ENCODE measurements around the gene RNF38. TPM values are rescaled to one million over a fixed set of nuclear protein-coding genes. Genes with fewer than 3 reads are reported as not detected.

The RNF38 gene
- polyA plus RNA-seq, 1 of the 3 experiments (the other 2 are of a cell fraction): 9.5 TPM

DNA sequence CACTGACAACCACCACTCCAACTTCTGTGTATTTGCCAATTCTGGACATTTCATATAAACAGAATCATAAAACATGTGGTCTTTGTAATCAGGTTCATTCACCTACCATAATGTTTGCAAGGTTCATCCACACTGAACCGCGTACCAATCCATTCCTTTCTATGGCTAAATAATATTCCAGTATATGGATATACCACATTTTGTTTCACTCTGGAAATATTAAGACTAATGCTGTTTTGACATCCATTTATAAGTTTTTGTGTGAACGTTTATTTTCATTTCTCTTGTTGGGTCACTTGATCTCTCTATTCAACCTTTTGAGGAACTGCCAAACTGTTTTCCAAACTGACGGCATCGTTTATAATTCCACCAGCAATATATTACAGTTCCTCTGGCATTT is 26.3 kb upstream of the RNF38 start:
- Histone ChIP-seq H4K20me1 (ENCODE audit: insufficient read depth) (peaks cover 7% of the 10 kb centered on the region; the same call in 1 of the 2 replicates), H3K4me1 (ENCODE audit: control insufficient read depth in 1 of 2, insufficient read depth in 2 of 2, low read depth in 1 of 2, low read length in 1 of 2) (peaks cover 0 to 4% of the 10 kb centered on the region in 2 experiments; a peak in 2 of 4 replicates), H3K79me2 (ENCODE audit: insufficient read depth) (peaks cover 41% of the 10 kb centered on the region), H3K4me3 (ENCODE audit: low read depth in 2 of 2, low read length in 1 of 2) (no peak overlapping the region), H3K9ac (no peak overlapping the region), H3K9me3 (no peaks in the 10 kb centered on the region), H3F3A (replicated peaks; ENCODE audit: insufficient read depth) (peaks cover 5% of the 10 kb centered on the region), H3K27ac (ENCODE audit: low read depth in 2 of 2, low read length in 1 of 2) (no peak overlapping the region), H3K36me3 (replicated peaks in 1 of 2; ENCODE audit: control insufficient read depth in 1 of 2, insufficient read depth in 2 of 2, low read length in 1 of 2) (peaks cover 4 to 15% of the 10 kb centered on the region in 2 experiments), H3K27me3 (ENCODE audit: insufficient read depth) (no peaks in the 10 kb centered on the region), H3K9me2 (no peaks in the 10 kb centered on the region), H3K4me2 (no peak overlapping the region), H2AFZ (ENCODE audit: low read depth) (no peak overlapping the region)
- no peak for DNase-seq
- POLR2A ChIA-PET: no interaction called here
- WGBS (ENCODE audit: low lambda C conversion rate): 95% methylated on average over 5 of the region's 5 CpGs
- CTCF ChIA-PET: interaction anchor here (0.9 to 1.3 kb wide), 3 partner anchors 14 to 24 kb away, joined by 3 to 5 read pairs (median 4); no protein-coding TSS in a partner anchor
- TF ChIP-seq, protein P1, sequence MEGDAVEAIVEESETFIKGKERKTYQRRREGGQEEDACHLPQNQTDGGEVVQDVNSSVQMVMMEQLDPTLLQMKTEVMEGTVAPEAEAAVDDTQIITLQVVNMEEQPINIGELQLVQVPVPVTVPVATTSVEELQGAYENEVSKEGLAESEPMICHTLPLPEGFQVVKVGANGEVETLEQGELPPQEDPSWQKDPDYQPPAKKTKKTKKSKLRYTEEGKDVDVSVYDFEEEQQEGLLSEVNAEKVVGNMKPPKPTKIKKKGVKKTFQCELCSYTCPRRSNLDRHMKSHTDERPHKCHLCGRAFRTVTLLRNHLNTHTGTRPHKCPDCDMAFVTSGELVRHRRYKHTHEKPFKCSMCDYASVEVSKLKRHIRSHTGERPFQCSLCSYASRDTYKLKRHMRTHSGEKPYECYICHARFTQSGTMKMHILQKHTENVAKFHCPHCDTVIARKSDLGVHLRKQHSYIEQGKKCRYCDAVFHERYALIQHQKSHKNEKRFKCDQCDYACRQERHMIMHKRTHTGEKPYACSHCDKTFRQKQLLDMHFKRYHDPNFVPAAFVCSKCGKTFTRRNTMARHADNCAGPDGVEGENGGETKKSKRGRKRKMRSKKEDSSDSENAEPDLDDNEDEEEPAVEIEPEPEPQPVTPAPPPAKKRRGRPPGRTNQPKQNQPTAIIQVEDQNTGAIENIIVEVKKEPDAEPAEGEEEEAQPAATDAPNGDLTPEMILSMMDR (IDR thresholded peaks at IDR 0.05): no peak
- no peak for TF ChIP-seq CHD2 (IDR thresholded peaks at IDR 0.05; ENCODE audit: low read length, partially characterized antibody)
- TF ChIP-seq FOXM1 (IDR thresholded peaks at IDR 0.05; ENCODE audit: low read depth): no peak
- TF ChIP-seq RCOR1 (IDR thresholded peaks at IDR 0.05; ENCODE audit: low read length): no peak
- TF ChIP-seq, protein P2, sequence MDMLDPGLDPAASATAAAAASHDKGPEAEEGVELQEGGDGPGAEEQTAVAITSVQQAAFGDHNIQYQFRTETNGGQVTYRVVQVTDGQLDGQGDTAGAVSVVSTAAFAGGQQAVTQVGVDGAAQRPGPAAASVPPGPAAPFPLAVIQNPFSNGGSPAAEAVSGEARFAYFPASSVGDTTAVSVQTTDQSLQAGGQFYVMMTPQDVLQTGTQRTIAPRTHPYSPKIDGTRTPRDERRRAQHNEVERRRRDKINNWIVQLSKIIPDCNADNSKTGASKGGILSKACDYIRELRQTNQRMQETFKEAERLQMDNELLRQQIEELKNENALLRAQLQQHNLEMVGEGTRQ (IDR thresholded peaks at IDR 0.05; ENCODE audit: borderline replicate concordance, low read depth, low read length): no peak
- no peak for TF ChIP-seq SIN3A (IDR thresholded peaks at IDR 0.05; ENCODE audit: borderline replicate concordance, low read depth, low read length)
- no peak for TF ChIP-seq GABPA (IDR thresholded peaks at IDR 0.05; ENCODE audit: low read depth)
- TF ChIP-seq, protein P3, sequence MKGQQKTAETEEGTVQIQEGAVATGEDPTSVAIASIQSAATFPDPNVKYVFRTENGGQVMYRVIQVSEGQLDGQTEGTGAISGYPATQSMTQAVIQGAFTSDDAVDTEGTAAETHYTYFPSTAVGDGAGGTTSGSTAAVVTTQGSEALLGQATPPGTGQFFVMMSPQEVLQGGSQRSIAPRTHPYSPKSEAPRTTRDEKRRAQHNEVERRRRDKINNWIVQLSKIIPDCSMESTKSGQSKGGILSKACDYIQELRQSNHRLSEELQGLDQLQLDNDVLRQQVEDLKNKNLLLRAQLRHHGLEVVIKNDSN (IDR thresholded peaks at IDR 0.05; ENCODE audit: borderline replicate concordance, low read depth): no peak
- TF ChIP-seq FOSL2 (IDR thresholded peaks at IDR 0.05; ENCODE audit: borderline replicate concordance, low read depth): no peak
- TF ChIP-seq FOXJ3 (CRISPR knock-in tag; IDR thresholded peaks at IDR 0.05): no peak
- no peak for TF ChIP-seq TCF12 (IDR thresholded peaks at IDR 0.05)
- TF ChIP-seq, protein P4, sequence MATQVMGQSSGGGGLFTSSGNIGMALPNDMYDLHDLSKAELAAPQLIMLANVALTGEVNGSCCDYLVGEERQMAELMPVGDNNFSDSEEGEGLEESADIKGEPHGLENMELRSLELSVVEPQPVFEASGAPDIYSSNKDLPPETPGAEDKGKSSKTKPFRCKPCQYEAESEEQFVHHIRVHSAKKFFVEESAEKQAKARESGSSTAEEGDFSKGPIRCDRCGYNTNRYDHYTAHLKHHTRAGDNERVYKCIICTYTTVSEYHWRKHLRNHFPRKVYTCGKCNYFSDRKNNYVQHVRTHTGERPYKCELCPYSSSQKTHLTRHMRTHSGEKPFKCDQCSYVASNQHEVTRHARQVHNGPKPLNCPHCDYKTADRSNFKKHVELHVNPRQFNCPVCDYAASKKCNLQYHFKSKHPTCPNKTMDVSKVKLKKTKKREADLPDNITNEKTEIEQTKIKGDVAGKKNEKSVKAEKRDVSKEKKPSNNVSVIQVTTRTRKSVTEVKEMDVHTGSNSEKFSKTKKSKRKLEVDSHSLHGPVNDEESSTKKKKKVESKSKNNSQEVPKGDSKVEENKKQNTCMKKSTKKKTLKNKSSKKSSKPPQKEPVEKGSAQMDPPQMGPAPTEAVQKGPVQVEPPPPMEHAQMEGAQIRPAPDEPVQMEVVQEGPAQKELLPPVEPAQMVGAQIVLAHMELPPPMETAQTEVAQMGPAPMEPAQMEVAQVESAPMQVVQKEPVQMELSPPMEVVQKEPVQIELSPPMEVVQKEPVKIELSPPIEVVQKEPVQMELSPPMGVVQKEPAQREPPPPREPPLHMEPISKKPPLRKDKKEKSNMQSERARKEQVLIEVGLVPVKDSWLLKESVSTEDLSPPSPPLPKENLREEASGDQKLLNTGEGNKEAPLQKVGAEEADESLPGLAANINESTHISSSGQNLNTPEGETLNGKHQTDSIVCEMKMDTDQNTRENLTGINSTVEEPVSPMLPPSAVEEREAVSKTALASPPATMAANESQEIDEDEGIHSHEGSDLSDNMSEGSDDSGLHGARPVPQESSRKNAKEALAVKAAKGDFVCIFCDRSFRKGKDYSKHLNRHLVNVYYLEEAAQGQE (IDR thresholded peaks at IDR 0.05; ENCODE audit: low read depth, low read length): no peak
- TF ChIP-seq JUND (IDR thresholded peaks at IDR 0.05): no peak
- TF ChIP-seq TEAD4 (IDR thresholded peaks at IDR 0.05; ENCODE audit: borderline replicate concordance, insufficient read depth): no peak
- no peak for TF ChIP-seq RXRA (IDR thresholded peaks at IDR 0.05; ENCODE audit: borderline replicate concordance, low read depth)
- TF ChIP-seq, protein P5, sequence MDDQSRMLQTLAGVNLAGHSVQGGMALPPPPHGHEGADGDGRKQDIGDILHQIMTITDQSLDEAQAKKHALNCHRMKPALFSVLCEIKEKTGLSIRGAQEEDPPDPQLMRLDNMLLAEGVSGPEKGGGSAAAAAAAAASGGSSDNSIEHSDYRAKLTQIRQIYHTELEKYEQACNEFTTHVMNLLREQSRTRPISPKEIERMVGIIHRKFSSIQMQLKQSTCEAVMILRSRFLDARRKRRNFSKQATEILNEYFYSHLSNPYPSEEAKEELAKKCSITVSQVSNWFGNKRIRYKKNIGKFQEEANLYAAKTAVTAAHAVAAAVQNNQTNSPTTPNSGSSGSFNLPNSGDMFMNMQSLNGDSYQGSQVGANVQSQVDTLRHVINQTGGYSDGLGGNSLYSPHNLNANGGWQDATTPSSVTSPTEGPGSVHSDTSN (IDR thresholded peaks at IDR 0.05): no peak
- TF ChIP-seq EP300 (IDR thresholded peaks at IDR 0.05; ENCODE audit: borderline replicate concordance in 1 of 2, low read depth in 1 of 2, low read length in 1 of 2): no peak
- TF ChIP-seq MXI1 (IDR thresholded peaks at IDR 0.05; ENCODE audit: low read depth, low read length): no peak
